H1 (cell line): Measurements from ENCODE around the gene RIC8A. TPM values are rescaled to one million over a fixed set of nuclear protein-coding genes. Genes with fewer than 3 reads are reported as not detected.

Experiments
- CTCF ChIA-PET: fragments of 300-600 bp; sonication (Branson Sonifier 250); formaldehyde crosslinking; loops from one replicate; lab custom pipeline; 2021; ENCODE audit not compliant: partially characterized antibody; lab: Charles Lee
- POLR2A ChIA-PET: fragments of 300-600 bp; sonication (Branson Sonifier 250); formaldehyde crosslinking; loops from one replicate; lab custom pipeline; 2021; ENCODE audit warnings: inconsistent platforms; ENCODE audit not compliant: partially characterized antibody; lab: Charles Lee
- DNase-seq, 2 experiments: peaks; one replicate each; pipeline versions ENCODE4 v3.0.0 to v3.0.0-alpha.2; 2010 to 2022; ENCODE audit warnings: low spot score in 2 of 2, low read depth in 1 of 2, mixed read lengths in 1 of 2
- FAIRE-seq: peaks from 2 replicates; lab custom pipeline; 2011; peaks lifted over from hg19 to GRCh38; lab: Jason Lieb, UNC
- H2AFZ ChIP-seq: 2 replicates; pipeline ENCODE4 v1.8.1; 2012; ENCODE audit warnings: low read length, inconsistent platforms
- H2AK5ac ChIP-seq: 2 replicates; pipeline ENCODE4 v1.6.1; 2013; ENCODE audit warnings: low read depth, low read length
- H2BK120ac ChIP-seq: replicated peaks from 2 replicates; pipeline ENCODE3; 2013; ENCODE audit warnings: low read depth, low read length, inconsistent platforms
- H2BK12ac ChIP-seq: 2 replicates; pipeline ENCODE4 v1.6.1; 2013; ENCODE audit warnings: low read depth, low read length
- H2BK15ac ChIP-seq: 2 replicates; pipeline ENCODE4 v1.6.1; 2013; ENCODE audit warnings: low read length
- H2BK20ac ChIP-seq: 2 replicates; pipeline ENCODE4 v1.6.1; 2013; ENCODE audit warnings: low read length
- H2BK5ac ChIP-seq: 2 replicates; pipeline ENCODE4 v1.6.1; 2013; ENCODE audit warnings: low read depth, low read length
- H3K14ac ChIP-seq: 2 replicates; pipeline ENCODE4 v1.6.1; 2013; ENCODE audit warnings: inconsistent platforms; ENCODE audit not compliant: insufficient read length
- H3K18ac ChIP-seq: 2 replicates; pipeline ENCODE4 v1.6.1; 2013; ENCODE audit warnings: low read length; ENCODE audit errors: extremely low read depth
- H3K23ac ChIP-seq: 2 replicates; pipeline ENCODE4 v1.6.1; 2013; ENCODE audit warnings: inconsistent platforms; ENCODE audit not compliant: insufficient read length
- H3K23me2 ChIP-seq: 2 replicates; pipeline ENCODE4 v1.6.1; 2013; ENCODE audit warnings: low read depth, low read length
- H3K27ac ChIP-seq: 2 replicates; pipeline ENCODE4 v1.6.1; 2011; ENCODE audit warnings: low read depth, low read length, inconsistent platforms
- H3K27me3 ChIP-seq, 4 experiments: replicated peaks in 1 of 4; 1 replicate in 1 of 4; 2 replicates in 3 of 4; pipeline versions ENCODE4 v1.6.1 to v1.8.1; 2011 to 2013; ENCODE audit warnings: low read length in 3 of 4, mild to moderate bottlenecking in 3 of 4, inconsistent platforms in 2 of 4, mixed read lengths in 2 of 4, moderate library complexity in 1 of 4; ENCODE audit not compliant: control insufficient read depth in 3 of 4, insufficient read depth in 3 of 4; ENCODE audit errors: extremely low read depth in 1 of 4
- H3K36me3 ChIP-seq, 4 experiments: 2 replicates each; pipeline versions ENCODE4 v1.6.1 to v1.8.1; 2011 to 2013; ENCODE audit warnings: mild to moderate bottlenecking in 4 of 4, low read length in 3 of 4, moderate library complexity in 2 of 4, control low read depth in 1 of 4, inconsistent platforms in 1 of 4; ENCODE audit not compliant: insufficient read depth in 4 of 4, control insufficient read depth in 2 of 4
- H3K4ac ChIP-seq: replicated peaks from 2 replicates; pipeline ENCODE3; 2013; ENCODE audit warnings: low read length, low read depth, mixed read lengths, inconsistent platforms; ENCODE audit not compliant: insufficient read length
- H3K4me1 ChIP-seq, 4 experiments: replicated peaks in 1 of 4; 1 replicate in 1 of 4; 2 replicates in 3 of 4; pipeline versions ENCODE4 v1.6.1 to v1.8.1; 2011 to 2013; ENCODE audit warnings: low read length in 3 of 4, inconsistent platforms in 2 of 4, mixed read lengths in 1 of 4; ENCODE audit not compliant: insufficient read depth in 4 of 4, control insufficient read depth in 3 of 4
- H3K4me2 ChIP-seq, 2 experiments: 2 replicates each; pipeline versions ENCODE4 v1.6.1 to v1.8.1; 2011 to 2013; ENCODE audit warnings: low read depth in 2 of 2, low read length in 2 of 2, control low read depth in 1 of 2, inconsistent platforms in 1 of 2, mild to moderate bottlenecking in 1 of 2; ENCODE audit not compliant: insufficient read depth in 1 of 2
- H3K4me3 ChIP-seq, 4 experiments: fragments of 200-600, 300-600 bp in 1 of 4; sonication (generic), shearing (Covaris generic), sonication (Bioruptor Twin) in 1 of 4; 2 replicates each; pipeline versions ENCODE4 v1.5.1 to v1.8.1; 2011 to 2016; ENCODE audit warnings: low read length in 4 of 4, low read depth in 3 of 4, control low read depth in 2 of 4, inconsistent platforms in 2 of 4, mild to moderate bottlenecking in 2 of 4, mixed read lengths in 1 of 4, moderate library complexity in 1 of 4; ENCODE audit not compliant: insufficient read depth in 2 of 4; ENCODE audit errors: extremely low read depth in 1 of 4
- H3K56ac ChIP-seq: replicated peaks from 2 replicates; pipeline ENCODE3; 2013; ENCODE audit warnings: low read depth, mild to moderate bottlenecking, mixed read lengths, low read length, inconsistent platforms; ENCODE audit not compliant: insufficient read length
- H3K79me1 ChIP-seq: 2 replicates; pipeline ENCODE4 v1.6.1; 2013; ENCODE audit warnings: low read depth, low read length, control low read depth
- H3K79me2 ChIP-seq, 2 experiments: 2 replicates each; pipeline versions ENCODE4 v1.6.1 to v1.8.1; 2012 to 2013; ENCODE audit warnings: low read length in 2 of 2, mild to moderate bottlenecking in 2 of 2, inconsistent platforms in 1 of 2; ENCODE audit not compliant: insufficient read depth in 2 of 2, control insufficient read depth in 1 of 2
- H3K9ac ChIP-seq, 4 experiments: replicated peaks in 1 of 4; 1 replicate in 1 of 4; 2 replicates in 3 of 4; pipeline versions ENCODE4 v1.6.1 to v1.8.1; 2011 to 2013; ENCODE audit warnings: low read depth in 3 of 4, low read length in 3 of 4, control low read depth in 2 of 4, mild to moderate bottlenecking in 2 of 4, moderate library complexity in 2 of 4, inconsistent platforms in 1 of 4; ENCODE audit errors: extremely low read depth in 1 of 4
- H3K9me3 ChIP-seq, 2 experiments: 2 replicates each; pipeline versions ENCODE4 v1.6.1 to v1.8.1; 2012 to 2013; ENCODE audit warnings: mild to moderate bottlenecking in 2 of 2, moderate library complexity in 2 of 2, control low read depth in 1 of 2, inconsistent platforms in 1 of 2, low read depth in 1 of 2, low read length in 1 of 2, mixed read lengths in 1 of 2; ENCODE audit not compliant: insufficient read depth in 2 of 2
- H4K20me1 ChIP-seq, 2 experiments: replicated peaks in 1 of 2; 2 replicates each; pipeline versions ENCODE3 to v1.8.1; 2011 to 2013; ENCODE audit warnings: inconsistent platforms in 2 of 2, low read length in 2 of 2, mild to moderate bottlenecking in 1 of 2; ENCODE audit not compliant: insufficient read depth in 2 of 2, control insufficient read depth in 1 of 2
- H4K5ac ChIP-seq: 2 replicates; pipeline ENCODE4 v1.6.1; 2013; ENCODE audit warnings: low read length, low read depth, mixed read lengths, inconsistent platforms; ENCODE audit not compliant: insufficient read length
- H4K8ac ChIP-seq: 2 replicates; pipeline ENCODE4 v1.8.0; 2013; ENCODE audit warnings: mild to moderate bottlenecking, moderate library complexity, low read length, inconsistent platforms; ENCODE audit not compliant: insufficient read depth; ENCODE audit errors: extremely low read depth
- H4K91ac ChIP-seq: replicated peaks from 2 replicates; pipeline ENCODE3; 2013; ENCODE audit warnings: low read length, mixed read lengths, inconsistent platforms; ENCODE audit not compliant: insufficient read length
- SIN3A ChIP-seq, 2 experiments: IDR thresholded peaks in 1 of 2; conservative IDR thresholded peaks in 1 of 2; 2 replicates each; pipeline ENCODE4 v1.6.1; 2011 to 2012; ENCODE audit warnings: low read length in 2 of 2, improper control_type of control experiment in 1 of 2, low read depth in 1 of 2, mild to moderate bottlenecking in 1 of 2
- SIRT6 ChIP-seq: IDR thresholded peaks from one replicate; pipeline ENCODE4 v1.7.1; 2012; ENCODE audit warnings: low read length, inconsistent platforms
- WGBS, 2 experiments: shearing (Covaris generic) in 1 of 2; methylation state at CpG; one replicate each; pipeline versions ENCODE4 v1.1.6 to v1.1.7; 2013 to 2015; ENCODE audit warnings: low lambda C conversion rate in 2 of 2, mixed read lengths in 2 of 2, inconsistent platforms in 1 of 2, low coverage in 1 of 2, missing lambda C conversion rate in 1 of 2; ENCODE audit not compliant: insufficient replicate concordance in 2 of 2, insufficient coverage in 1 of 2, insufficient read length in 1 of 2; ENCODE audit errors: extremely low coverage in 1 of 2, missing lambda C conversion rate in 1 of 2; 5-methylcytosine and 5-hydroxymethylcytosine counted together
- polyA plus RNA-seq, 7 experiments: library from polyadenylated mRNA; depleted of rRNA in 3 of 7; stranded (reverse) in 5 of 7; unstranded in 2 of 7; fragments of >200 nt in 5 of 7; fragments of 200-250 nt in 2 of 7; gene quantifications; 1 replicate in 5 of 7; 2 replicates in 1 of 7; 4 replicates in 1 of 7; pipeline versions ENCODE4 v1.2.1 to v1.2.3, GENCODE V29; 2011 to 2013; ENCODE audit warnings: missing spikeins in 2 of 7, mixed read lengths in 2 of 7
- total RNA-seq: library from RNA; stranded (reverse); fragmentation: NEBNext Ultra II Directional; extraction: Animal tissue kit (Norgen Biotek cat#: 25700); gene quantifications from 2 replicates; pipeline ENCODE4 v1.2.1, GENCODE V29; 2021

RIC8A gene
- total and polyA plus RNA-seq, 2 of the 8 experiments (the other 6 are each of a cell fraction or from before 2014, with no cell fraction given), result 67.0 to 105 TPM

DNA sequence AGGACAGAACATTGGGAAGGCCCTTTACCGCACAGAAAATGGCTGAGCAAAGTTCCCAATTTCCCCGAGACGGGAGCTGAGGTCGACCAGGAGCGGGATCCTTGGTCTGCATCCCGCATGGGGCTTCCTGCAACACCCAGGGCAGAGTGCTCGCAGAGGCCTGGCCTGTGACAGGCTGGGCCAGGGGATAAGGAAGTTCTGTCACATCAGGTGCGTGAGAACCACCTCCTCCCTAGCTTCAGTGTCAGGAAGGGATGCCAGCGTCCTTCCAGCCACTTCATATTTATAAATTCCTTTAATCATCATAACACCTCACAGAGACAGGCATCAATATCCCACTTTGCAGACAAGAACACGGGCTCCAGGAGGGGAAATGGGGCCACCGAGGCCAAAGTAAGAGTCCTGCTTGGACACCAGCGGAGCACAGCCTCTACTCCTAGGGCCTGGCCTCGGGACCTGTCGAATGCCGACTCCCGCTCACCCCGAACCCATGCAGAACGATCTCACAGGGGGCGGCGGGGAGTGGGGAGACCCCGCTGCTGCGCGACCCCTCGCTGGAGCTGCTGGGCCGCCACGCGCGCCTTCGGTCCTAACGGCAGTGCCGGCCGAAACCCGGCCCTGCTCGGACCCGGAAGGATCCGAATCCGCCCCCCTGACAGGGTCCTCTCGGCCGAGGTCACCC lies 841 bp upstream of the RIC8A start:
- Histone ChIP-seq H2BK15ac (no peak overlapping the region), H4K20me1 (peaks cover 0 to 34% of the 10 kb centered on the region in 2 experiments), H3K79me1 (peaks cover 11% of the 10 kb centered on the region), H3K56ac (peak overlapping the region; percentile 78), H4K5ac (no peak overlapping the region), H2BK12ac (no peak overlapping the region), H3K14ac (no peak overlapping the region), H3K23ac (no peak overlapping the region), H3K18ac (peak overlapping the region; percentile 32), H3K9me3 (no peaks in the 10 kb centered on the region), H3K9ac (peak overlapping the region; percentile 26 to 90 (median 68)), H3K27me3 (no peaks in the 10 kb centered on the region), H3K4me1 (peaks cover 0 to 23% (median 9%) of the 10 kb centered on the region in 4 experiments; a peak in 5 of 7 replicates), H4K91ac (no peak overlapping the region), H2AK5ac (peak overlapping the region; percentile 9; the same call in 1 of the 2 replicates), H3K27ac (peak overlapping the region; percentile 42; the same call in 1 of the 2 replicates), H3K36me3 (peaks cover 15 to 31% (median 22%) of the 10 kb centered on the region in 4 experiments; a peak in 7 of 8 replicates), H4K8ac (peak overlapping the region; percentile 73; the same call in 1 of the 2 replicates), H2BK5ac (peak overlapping the region; percentile 75; the same call in 1 of the 2 replicates), H3K4ac (no peak overlapping the region), H3K79me2 (peaks cover 0 to 31% of the 10 kb centered on the region in 2 experiments; a peak in 3 of 4 replicates), H3K4me2 (peak overlapping the region; percentile 90 to 97), H2BK20ac (no peak overlapping the region), H2AFZ (no peak overlapping the region), H3K23me2 (peaks cover 22% of the 10 kb centered on the region), H3K4me3 (peak overlapping the region; percentile 85 to 89 (median 87)), H2BK120ac (no peak overlapping the region)
- ChIA-PET POLR2A (interaction anchor here (0.6 to 2.0 kb wide), 17 partner anchors 9 to 338 kb away, joined by 3 to 11 read pairs (median 3); partner anchors contain the start of genes PSMD13 and SIRT3), CTCF (interaction anchor here (0.9 to 1.4 kb wide), 7 partner anchors 9 to 190 kb away, joined by 3 to 6 read pairs (median 3); no protein-coding TSS in a partner anchor)
- FAIRE-seq (no peak), DNase-seq (peak in 1 of 2 experiments; percentile 50)
- 29% methylated on average over 19 of the region's 39 CpGs; no CpG with 5 or more reads in 1 of the 2 experiments for WGBS, 2 experiments
- 0 out of 4 replicates have a peak, but pooled peaks of 1 of the 2 experiments have one; percentile 27 for TF ChIP-seq SIN3A (conservative IDR thresholded peaks at IDR 0.05 in 1 of 2, IDR thresholded peaks at IDR 0.05 in 1 of 2; ENCODE audit: low read depth in 1 of 2, low read length in 2 of 2)
- TF ChIP-seq SIRT6, result no peak
